Measurements from ENCODE around the gene PTPRM.

The PTPRM gene

DNA sequence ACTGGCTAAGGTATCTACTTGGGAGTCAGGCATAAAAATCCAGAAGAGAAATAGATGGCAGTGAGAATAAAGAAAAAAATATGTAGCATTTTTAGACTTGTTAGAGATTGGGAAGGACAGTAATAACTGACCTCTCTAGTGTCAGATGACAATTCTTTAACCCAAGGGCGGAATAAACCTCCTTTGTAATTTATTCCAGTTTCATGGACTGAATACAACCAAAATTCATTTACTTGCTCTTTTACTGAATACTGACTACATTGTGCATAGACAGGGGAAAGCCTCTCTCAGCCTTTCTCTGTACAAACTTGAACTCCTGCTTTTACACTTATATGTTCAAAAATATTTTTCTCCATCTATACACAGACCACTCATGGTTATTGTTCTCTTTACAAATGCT lies 566.8 kb downstream of the PTPRM start:
- Histone ChIP-seq H3K9me2 (replicated peaks; ENCODE audit: insufficient read depth, low read length) (no peaks in the 10 kb centered on the region), H3K79me2 (ENCODE audit: low read length) (no peaks in the 10 kb centered on the region), H3K4me2 (ENCODE audit: low read depth, low read length) (no peak overlapping the region), H3F3A (ENCODE audit: insufficient read depth, low read length) (no peaks in the 10 kb centered on the region), H3K4me3 (ENCODE audit: low read length) (no peak overlapping the region), H3K36me3 (replicated peaks; ENCODE audit: insufficient read depth, low read length) (no peaks in the 10 kb centered on the region), H3K27ac (ENCODE audit: low read length) (no peak overlapping the region), H3K9ac (ENCODE audit: low read length) (no peak overlapping the region), H3K27me3 (replicated peaks; ENCODE audit: insufficient read depth, low read length) (no peaks in the 10 kb centered on the region), H3K4me1 (ENCODE audit: low read length) (no peaks in the 10 kb centered on the region), H4K20me1 (ENCODE audit: insufficient read depth, low read length) (no peaks in the 10 kb centered on the region), H2AFZ (ENCODE audit: low read length) (no peak overlapping the region), H3K9me3 (replicated peaks; ENCODE audit: insufficient read depth, low read length) (no peaks in the 10 kb centered on the region)
- no peak for DNase-seq
- TF ChIP-seq, protein P1, sequence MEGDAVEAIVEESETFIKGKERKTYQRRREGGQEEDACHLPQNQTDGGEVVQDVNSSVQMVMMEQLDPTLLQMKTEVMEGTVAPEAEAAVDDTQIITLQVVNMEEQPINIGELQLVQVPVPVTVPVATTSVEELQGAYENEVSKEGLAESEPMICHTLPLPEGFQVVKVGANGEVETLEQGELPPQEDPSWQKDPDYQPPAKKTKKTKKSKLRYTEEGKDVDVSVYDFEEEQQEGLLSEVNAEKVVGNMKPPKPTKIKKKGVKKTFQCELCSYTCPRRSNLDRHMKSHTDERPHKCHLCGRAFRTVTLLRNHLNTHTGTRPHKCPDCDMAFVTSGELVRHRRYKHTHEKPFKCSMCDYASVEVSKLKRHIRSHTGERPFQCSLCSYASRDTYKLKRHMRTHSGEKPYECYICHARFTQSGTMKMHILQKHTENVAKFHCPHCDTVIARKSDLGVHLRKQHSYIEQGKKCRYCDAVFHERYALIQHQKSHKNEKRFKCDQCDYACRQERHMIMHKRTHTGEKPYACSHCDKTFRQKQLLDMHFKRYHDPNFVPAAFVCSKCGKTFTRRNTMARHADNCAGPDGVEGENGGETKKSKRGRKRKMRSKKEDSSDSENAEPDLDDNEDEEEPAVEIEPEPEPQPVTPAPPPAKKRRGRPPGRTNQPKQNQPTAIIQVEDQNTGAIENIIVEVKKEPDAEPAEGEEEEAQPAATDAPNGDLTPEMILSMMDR (IDR thresholded peaks at IDR 0.05; ENCODE audit: low read length): no peak
- no peak for TF ChIP-seq EZH2 (optimal IDR thresholded peaks at IDR 0.05; ENCODE audit: low read depth, low read length)
- no peak for TF ChIP-seq EZH2phosphoT487 (IDR thresholded peaks at IDR 0.05; ENCODE audit: low read length)

DNA sequence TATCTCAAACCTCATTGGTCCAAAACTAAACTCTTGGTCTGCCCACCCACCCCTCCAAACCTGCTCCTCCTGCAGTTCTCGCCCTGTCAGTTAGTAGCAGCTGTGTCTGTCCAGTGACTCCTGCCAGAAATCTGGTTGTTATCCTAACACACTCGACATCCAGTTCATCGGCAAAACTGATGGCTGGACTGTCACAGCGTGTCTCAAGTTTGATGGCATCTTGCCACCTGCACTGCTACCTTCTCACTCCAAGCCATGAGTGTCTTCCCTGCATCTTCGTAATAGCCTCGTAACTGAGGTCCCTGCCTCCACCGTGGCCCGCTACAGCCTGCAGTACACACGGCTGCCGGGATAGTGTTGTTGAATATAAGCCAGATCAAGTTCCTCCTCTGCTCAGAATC lies 572.0 kb downstream of the PTPRM start:
- no peak for DNase-seq
- H3F3A ChIP-seq (ENCODE audit: insufficient read depth, low read length): no peaks in the 10 kb centered on the region
- H3K79me2 ChIP-seq (ENCODE audit: low read length): no peaks in the 10 kb centered on the region
- H2AFZ ChIP-seq (ENCODE audit: low read length): no peak overlapping the region
- H3K27me3 ChIP-seq (replicated peaks; ENCODE audit: insufficient read depth, low read length): no peaks in the 10 kb centered on the region
- H3K4me1 ChIP-seq (ENCODE audit: low read length): no peaks in the 10 kb centered on the region
- no peak overlapping the region for H3K27ac ChIP-seq (ENCODE audit: low read length)
- no peaks in the 10 kb centered on the region for H4K20me1 ChIP-seq (ENCODE audit: insufficient read depth, low read length)
- TF ChIP-seq, protein P1 (IDR thresholded peaks at IDR 0.05; ENCODE audit: low read length): no peak
- TF ChIP-seq EZH2 (optimal IDR thresholded peaks at IDR 0.05; ENCODE audit: low read depth, low read length) (no peak), EZH2phosphoT487 (IDR thresholded peaks at IDR 0.05; ENCODE audit: low read length) (no peak)
- H3K4me3 ChIP-seq (ENCODE audit: low read length): no peak overlapping the region
- H3K36me3 ChIP-seq (replicated peaks; ENCODE audit: insufficient read depth, low read length): no peaks in the 10 kb centered on the region
- H3K9me3 ChIP-seq (replicated peaks; ENCODE audit: insufficient read depth, low read length): no peaks in the 10 kb centered on the region
- no peak overlapping the region for H3K4me2 ChIP-seq (ENCODE audit: low read depth, low read length)
- H3K9ac ChIP-seq (ENCODE audit: low read length): no peak overlapping the region
- no peaks in the 10 kb centered on the region for H3K9me2 ChIP-seq (replicated peaks; ENCODE audit: insufficient read depth, low read length)

DNA sequence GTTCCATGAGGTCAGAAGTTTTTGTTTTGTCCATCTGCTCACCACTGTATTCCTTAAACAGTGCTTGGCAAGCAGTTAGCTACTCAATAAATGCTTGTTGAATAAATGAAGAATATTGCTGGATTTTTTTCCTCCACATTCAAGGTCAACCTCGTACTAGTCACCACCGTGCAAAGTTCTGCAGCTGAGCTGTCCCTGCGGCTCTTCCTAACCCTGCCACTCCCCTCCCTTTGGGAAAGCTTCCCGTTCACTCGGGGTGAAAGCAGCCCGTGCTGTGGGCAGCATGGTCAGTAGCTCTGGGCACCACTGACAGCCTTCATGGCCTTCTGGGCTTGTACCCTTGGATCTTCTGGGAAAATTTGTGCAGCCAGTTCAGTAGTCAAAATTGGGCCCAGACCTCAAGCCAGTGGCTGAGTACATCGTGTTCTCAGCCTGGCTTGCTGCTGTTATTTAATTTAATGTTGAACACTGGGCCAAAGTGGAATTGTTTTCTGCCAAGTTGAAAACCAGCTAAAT lies 572.8 kb downstream of the PTPRM start:
- Histone ChIP-seq H3K4me3 (ENCODE audit: low read length) (no peak overlapping the region), H3K36me3 (replicated peaks; ENCODE audit: insufficient read depth, low read length) (no peaks in the 10 kb centered on the region), H3K79me2 (ENCODE audit: low read length) (no peaks in the 10 kb centered on the region), H3K9ac (ENCODE audit: low read length) (no peak overlapping the region), H3K4me2 (ENCODE audit: low read depth, low read length) (no peak overlapping the region), H3K4me1 (ENCODE audit: low read length) (no peaks in the 10 kb centered on the region), H3K27me3 (replicated peaks; ENCODE audit: insufficient read depth, low read length) (no peaks in the 10 kb centered on the region), H3K9me2 (replicated peaks; ENCODE audit: insufficient read depth, low read length) (no peaks in the 10 kb centered on the region), H3K27ac (ENCODE audit: low read length) (no peak overlapping the region), H2AFZ (ENCODE audit: low read length) (no peak overlapping the region), H3F3A (ENCODE audit: insufficient read depth, low read length) (no peaks in the 10 kb centered on the region), H4K20me1 (ENCODE audit: insufficient read depth, low read length) (no peaks in the 10 kb centered on the region), H3K9me3 (replicated peaks; ENCODE audit: insufficient read depth, low read length) (no peaks in the 10 kb centered on the region)
- no peak for DNase-seq
- no peak for TF ChIP-seq EZH2phosphoT487 (IDR thresholded peaks at IDR 0.05; ENCODE audit: low read length)
- TF ChIP-seq, protein P1 (IDR thresholded peaks at IDR 0.05; ENCODE audit: low read length): no peak
